ENCODE data around the gene CPOX. TPM values are rescaled to one million over a fixed set of nuclear protein-coding genes. Genes with fewer than 3 reads are reported as not detected.

CPOX gene
- total RNA-seq, 1 donor from 2014 or later = 12.1 TPM

GRCh38 chr3:98551236-98551635, 42.2 kb downstream of the CPOX start:
- DNase-seq = no peak
- no peak for ATAC-seq
- intact Hi-C loops (cut with micrococcal nuclease) = no loop called here

- no peak for DNase-seq
- intact Hi-C loops (cut with micrococcal nuclease) = no loop called here
- no peak for ATAC-seq
These were observed 42.6 kb downstream of the CPOX start for GRCh38 chr3:98550833-98551232.

- no peak for DNase-seq
- intact Hi-C loops (cut with micrococcal nuclease) = no loop called here
- no peak for ATAC-seq
These were observed 44.9 kb downstream of the CPOX start for GRCh38 chr3:98548544-98548943.

GRCh38 chr3:98545940-98546339, 47.5 kb downstream of the CPOX start:
- ATAC-seq (no peak), DNase-seq (no peak)
- intact Hi-C loops (cut with micrococcal nuclease) = no loop called here

- intact Hi-C loops (cut with micrococcal nuclease) = no loop called here
- DNase-seq = no peak
- no peak for ATAC-seq
These were observed 50.8 kb downstream of the CPOX start for GRCh38 chr3:98542623-98543022.

GRCh38 chr3:98541695-98542094, 51.7 kb downstream of the CPOX start:
- no peak for DNase-seq
- intact Hi-C loops (cut with micrococcal nuclease) = no loop called here
- no peak for ATAC-seq

GRCh38 chr3:98540346-98540745, 53.1 kb downstream of the CPOX start:
- ATAC-seq (no peak), DNase-seq (no peak)
- intact Hi-C loops (cut with micrococcal nuclease) = no loop called here

- ATAC-seq (no peak), DNase-seq (no peak)
- intact Hi-C loops (cut with micrococcal nuclease) = no loop called here
These were observed 56.9 kb downstream of the CPOX start for GRCh38 chr3:98536456-98537017.

GRCh38 chr3:98534734-98535133, 58.7 kb downstream of the CPOX start:
- ATAC-seq = no peak
- no peak for DNase-seq
- intact Hi-C loops (cut with micrococcal nuclease) = no loop called here

GRCh38 chr3:98534168-98534567, 59.2 kb downstream of the CPOX start:
- intact Hi-C loops (cut with micrococcal nuclease) = no loop called here
- no peak for DNase-seq
- ATAC-seq = no peak

- intact Hi-C loops (cut with micrococcal nuclease) = no loop called here
- no peak for DNase-seq
- ATAC-seq = no peak
These were observed 60.5 kb downstream of the CPOX start for GRCh38 chr3:98532709-98533571.

GRCh38 chr3:98532275-98532637, 61.2 kb downstream of the CPOX start:
- ATAC-seq = no peak
- no peak for DNase-seq
- intact Hi-C loops (cut with micrococcal nuclease) = no loop called here

- no peak for ATAC-seq
- DNase-seq = no peak
- intact Hi-C loops (cut with micrococcal nuclease) = no loop called here
These were observed 61.7 kb downstream of the CPOX start, which contains the start of gene GPR15 for GRCh38 chr3:98531622-98532274. Gene GPR15 (plus strand): TSS chr3:98531978. CDS start chr3:98532034, 56 bp downstream.

GRCh38 chr3:98530676-98531075, 62.7 kb downstream of the CPOX start:
- ATAC-seq (no peak), DNase-seq (no peak)
- intact Hi-C loops (cut with micrococcal nuclease) = no loop called here

- intact Hi-C loops (cut with micrococcal nuclease) = no loop called here
- no peak for ATAC-seq
- no peak for DNase-seq
These were observed 63.5 kb downstream of the CPOX start for GRCh38 chr3:98529856-98530459.

Other genes with a start within 250 kb of the CPOX start
- gene OR5K4, start 239.8 kb downstream of the CPOX start, total RNA-seq = not detected
- gene OR5K3, start 202.9 kb downstream of the CPOX start, total RNA-seq = not detected
- not detected for gene OR5K1, start 130.4 kb downstream of the CPOX start, total RNA-seq
- not detected for gene OR5K2, start 95.9 kb downstream of the CPOX start, total RNA-seq
- gene CLDND1, start 70.7 kb downstream of the CPOX start, total RNA-seq = 75.6 TPM
- gene GPR15, start 61.6 kb downstream of the CPOX start, total RNA-seq = not detected
- gene ST3GAL6, start 169.7 kb upstream of the CPOX start, total RNA-seq = 27.0 TPM